OCI-M2 (cell line): ENCODE data around the gene FRY.
"Not testable (repeated sequence)": the region's sequence is repeated elsewhere in the genome, so short reads cannot be mapped to it uniquely, and the experiment has no call there.

ENCODE experiments used
- DNase-seq: peaks from one replicate; lab custom pipeline; 2025; ENCODE audit not compliant: unreplicated experiment; lab: John Stamatoyannopoulos, UW

Gene FRY

GRCh38 chr13:32040052-32040642 lies 8.6 kb downstream of the FRY start:
- DNase-seq: no peak

DNA sequence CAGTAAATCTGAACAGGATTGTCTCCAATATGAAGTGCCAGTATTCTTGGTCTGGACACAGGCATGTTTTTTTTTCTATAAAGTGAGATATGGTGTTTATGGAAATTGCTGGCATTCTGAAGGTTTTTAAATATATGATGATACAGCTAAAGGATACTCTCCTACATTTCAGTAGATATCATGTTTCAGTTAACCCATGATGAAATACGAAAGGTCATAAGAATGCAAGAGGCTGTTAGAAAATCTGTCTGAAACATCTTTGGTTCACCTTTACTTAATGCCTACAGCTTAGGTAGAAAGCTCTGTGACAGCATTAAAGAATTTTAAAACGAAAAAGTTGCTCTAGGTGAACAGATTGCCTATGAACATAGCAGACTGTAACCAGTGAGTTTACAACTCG lies 9.1 kb downstream of the FRY start:
- no peak for DNase-seq

GRCh38 chr13:32041429-32041828 lies 9.9 kb downstream of the FRY start:
- no peak for DNase-seq

GRCh38 chr13:32042551-32042950 lies 11.0 kb downstream of the FRY start:
- DNase-seq: no peak

DNA sequence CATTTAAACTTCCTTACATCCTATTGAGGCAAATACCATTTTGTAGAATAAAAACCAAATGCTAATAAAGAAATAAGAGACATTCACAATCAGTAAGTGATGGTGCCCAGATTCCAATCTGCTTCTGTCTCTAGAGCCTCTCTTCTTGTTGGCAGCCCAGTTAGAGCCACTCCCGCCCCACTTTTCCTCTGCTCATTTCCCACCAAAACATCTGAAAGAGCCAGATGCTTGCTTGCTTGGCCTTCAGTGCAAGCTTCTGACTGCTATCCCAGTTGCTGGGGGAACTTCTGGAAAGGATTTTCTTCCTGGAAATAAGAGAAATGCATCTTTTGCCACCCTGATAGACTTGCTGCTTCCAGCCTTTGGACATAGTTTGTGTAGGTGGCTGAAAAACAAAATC lies 12.9 kb downstream of the FRY start:
- no peak for DNase-seq

- DNase-seq: no peak
Measured at GRCh38 chr13:32045537-32045936, 14.0 kb downstream of the FRY start.

- no peak for DNase-seq
Measured at GRCh38 chr13:32045982-32046785, 14.6 kb downstream of the FRY start.

DNA sequence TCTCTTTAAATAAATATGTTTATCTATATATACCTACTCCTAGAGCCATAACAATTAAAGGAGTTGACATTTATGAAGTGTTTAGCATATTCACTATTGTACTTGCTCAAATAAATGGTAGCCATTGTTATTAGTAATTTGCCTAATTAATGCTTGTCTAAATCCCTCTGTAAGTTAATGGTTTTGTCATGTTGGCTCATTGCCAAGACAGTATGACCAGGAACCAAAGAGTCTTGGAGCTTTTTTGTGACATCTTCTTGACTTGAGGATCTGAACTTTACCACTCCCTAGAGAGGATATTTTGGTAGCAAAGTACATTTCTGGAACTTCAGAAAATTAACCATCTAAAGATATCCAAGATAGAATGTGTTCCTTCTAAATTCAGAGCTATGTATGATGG lies 15.5 kb downstream of the FRY start:
- DNase-seq: no peak

- no peak for DNase-seq
Measured at GRCh38 chr13:32047793-32048192, 16.2 kb downstream of the FRY start.

GRCh38 chr13:32048816-32049215 lies 17.2 kb downstream of the FRY start:
- no peak for DNase-seq

DNA sequence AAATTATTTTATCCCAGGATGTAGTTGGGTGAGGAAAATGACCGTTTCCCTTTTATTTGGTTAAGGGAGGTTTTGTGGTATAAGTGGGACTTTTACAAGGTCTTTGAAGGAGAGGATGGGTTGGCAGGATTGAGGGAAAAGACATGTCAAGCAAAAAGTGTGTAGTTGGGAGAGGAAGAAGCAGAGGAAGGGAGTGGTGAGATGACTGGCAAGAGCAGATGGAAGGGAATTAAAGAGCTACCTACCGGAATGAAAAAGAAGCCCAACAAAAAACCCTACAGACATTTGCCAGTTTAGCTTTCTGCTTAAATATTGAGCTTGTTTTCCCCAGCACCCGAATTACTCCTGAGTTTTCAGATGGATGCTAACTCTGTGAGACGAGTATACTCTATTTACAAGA lies 19.6 kb downstream of the FRY start:
- no peak for DNase-seq

DNA sequence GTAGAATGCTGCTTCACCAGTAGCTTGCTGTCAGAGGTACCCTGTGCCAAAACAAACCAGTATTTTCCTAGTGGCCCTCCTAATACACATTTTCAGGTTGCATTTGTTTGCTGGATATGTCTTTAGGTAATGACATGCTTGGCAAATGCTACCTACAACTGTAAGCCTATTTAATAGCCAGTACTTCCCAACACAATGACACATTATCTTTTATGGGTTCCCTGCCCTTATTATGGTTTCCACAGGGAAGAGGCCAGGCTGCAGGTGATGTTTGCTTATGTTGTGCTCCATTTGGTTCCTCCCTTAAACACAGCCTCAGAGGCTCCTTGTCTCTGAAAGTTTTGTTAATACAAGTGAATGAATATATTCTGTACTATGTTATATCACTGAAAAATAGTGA lies 24.7 kb downstream of the FRY start:
- no peak for DNase-seq

DNA sequence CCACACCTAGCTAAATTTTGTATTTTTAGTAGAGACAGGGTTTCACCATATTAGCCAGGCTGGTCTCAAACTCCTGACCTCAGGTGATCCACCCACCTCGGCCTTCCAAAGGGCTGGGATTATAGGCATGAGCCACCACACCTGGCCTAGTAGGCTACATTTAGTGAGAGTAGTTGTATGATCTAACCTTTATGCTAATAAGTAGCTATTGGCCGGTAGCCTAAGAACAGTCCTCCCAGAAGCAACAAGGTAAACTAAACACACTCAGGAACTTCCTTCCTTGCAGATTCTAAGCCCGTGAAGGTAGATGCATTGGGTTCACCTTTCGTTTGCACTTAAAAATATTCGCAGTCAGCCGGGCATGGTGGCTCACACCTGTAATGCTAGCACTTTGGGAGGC lies 25.8 kb downstream of the FRY start:
- not testable (repeated sequence) for DNase-seq

GRCh38 chr13:32059511-32059984 lies 28.0 kb downstream of the FRY start:
- DNase-seq: no peak

DNA sequence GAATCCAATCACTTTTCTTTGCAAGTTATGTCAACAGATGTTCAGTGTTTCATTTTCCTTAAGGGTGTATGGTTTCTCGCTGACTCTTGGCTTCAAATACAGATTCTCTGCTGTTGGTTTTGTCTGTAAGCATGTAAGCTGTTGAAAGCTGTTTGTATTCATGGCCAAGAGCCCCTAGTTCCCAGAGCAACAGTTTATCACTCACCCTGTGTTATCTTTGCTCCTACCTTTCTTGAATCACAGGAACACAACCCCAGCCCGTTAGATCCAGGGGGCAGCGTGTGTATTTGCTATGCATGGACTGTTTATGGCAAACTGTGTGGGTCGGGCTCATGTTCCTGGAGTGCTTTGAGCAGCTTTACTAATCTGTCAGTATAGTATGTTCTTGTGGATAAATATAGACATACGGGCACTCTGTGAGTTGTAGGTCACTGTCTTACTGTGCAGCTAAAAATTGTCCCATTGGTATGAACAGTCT lies 28.9 kb downstream of the FRY start:
- DNase-seq: no peak

- DNase-seq: no peak
Measured at GRCh38 chr13:32063619-32064233, 32.2 kb downstream of the FRY start.

DNA sequence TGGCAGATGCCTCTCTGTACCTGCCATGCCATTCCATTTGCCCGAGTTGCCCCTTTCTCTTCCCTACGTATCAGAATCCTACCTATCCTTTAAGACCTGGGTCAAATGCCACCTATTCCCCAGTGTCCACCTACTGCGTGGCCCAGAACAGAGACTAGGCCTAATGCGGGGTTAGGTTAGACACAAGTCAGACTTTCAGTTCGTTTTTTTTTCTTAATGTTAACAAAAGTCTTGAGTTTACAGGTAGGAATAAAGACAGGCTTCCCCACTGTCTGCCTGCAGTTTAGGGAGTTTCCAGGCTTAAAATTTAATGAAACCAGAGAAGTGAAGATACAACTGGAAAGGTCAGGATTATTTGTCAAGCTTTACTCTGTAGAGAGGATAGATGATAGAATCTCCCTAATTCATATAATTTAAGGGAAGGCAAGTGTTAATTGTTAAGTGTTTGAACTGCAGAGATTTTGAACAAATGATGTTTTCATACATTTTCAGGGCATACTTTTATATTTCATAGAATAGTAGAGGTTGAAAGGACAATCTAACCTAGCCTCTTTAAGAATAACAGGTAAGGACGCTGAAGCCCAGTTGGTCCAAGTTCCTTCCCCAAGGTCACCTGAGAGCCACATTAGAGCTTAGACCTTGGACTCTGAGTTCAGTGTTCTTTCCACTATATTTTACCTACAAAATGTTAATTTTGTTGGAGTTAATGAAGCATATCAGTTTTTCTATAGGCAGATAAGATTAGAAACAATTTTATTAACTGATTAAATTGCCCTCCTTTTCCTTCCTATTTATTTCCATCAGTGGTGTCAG lies 35.8 kb downstream of the FRY start:
- DNase-seq: no peak

- DNase-seq: no peak
Measured at GRCh38 chr13:32068255-32068654, 36.7 kb downstream of the FRY start.

DNA sequence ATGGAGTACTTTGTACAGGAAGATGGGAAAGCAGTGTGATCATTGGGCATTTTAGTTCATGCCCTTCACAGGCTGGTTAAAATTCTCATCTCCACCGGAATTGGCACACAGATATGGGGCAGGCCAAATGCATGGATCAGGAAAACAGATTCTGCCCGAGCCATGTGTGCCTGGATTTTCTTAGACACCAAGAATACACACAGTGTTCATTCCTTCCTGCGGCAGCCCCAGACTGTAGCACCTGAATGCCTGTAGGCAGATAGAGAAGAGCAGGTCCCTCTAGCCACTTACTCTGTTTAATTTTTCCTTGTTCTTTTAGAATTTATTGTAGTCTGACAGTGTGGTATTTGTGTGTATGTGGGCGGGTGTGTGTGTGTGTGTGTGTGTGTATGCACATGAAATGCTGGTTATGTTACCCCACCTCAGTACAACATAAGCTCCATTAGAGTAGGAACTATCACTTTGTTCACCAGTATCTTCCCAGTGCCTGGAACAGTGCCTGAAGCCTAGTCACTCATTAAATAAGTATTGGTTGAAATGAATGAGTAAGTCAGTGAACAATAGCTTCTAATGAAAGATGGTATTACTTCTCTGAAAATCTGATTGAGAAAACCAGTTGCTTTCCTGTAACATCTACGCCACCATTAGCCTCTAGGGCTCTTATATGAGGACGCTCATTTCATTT lies 41.7 kb downstream of the FRY start:
- DNase-seq: no peak

GRCh38 chr13:32075170-32075851 lies 43.7 kb downstream of the FRY start:
- no peak for DNase-seq
